ENCODE data around the gene LARP4B.

Gene LARP4B

GRCh38 chr10:839550-840205, 91.8 kb downstream of the LARP4B start:
- in situ Hi-C loops (cut with HindIII; ENCODE audit: low sequenced_read_pairs), result no loop called here

GRCh38 chr10:836782-837181, 94.7 kb downstream of the LARP4B start:
- in situ Hi-C loops (cut with HindIII; ENCODE audit: low sequenced_read_pairs), result no loop called here

- in situ Hi-C loops (cut with HindIII; ENCODE audit: low sequenced_read_pairs), result no loop called here
Observed at GRCh38 chr10:834493-834892, 97.0 kb downstream of the LARP4B start.

- in situ Hi-C loops (cut with HindIII; ENCODE audit: low sequenced_read_pairs), result no loop called here
Observed at GRCh38 chr10:829241-829640, 102.3 kb downstream of the LARP4B start.

GRCh38 chr10:828191-828590, 103.3 kb downstream of the LARP4B start:
- in situ Hi-C loops (cut with HindIII; ENCODE audit: low sequenced_read_pairs), result no loop called here

- in situ Hi-C loops (cut with HindIII; ENCODE audit: low sequenced_read_pairs), result no loop called here
Observed at GRCh38 chr10:824946-825345, 106.6 kb downstream of the LARP4B start.

- in situ Hi-C loops (cut with HindIII; ENCODE audit: low sequenced_read_pairs), result no loop called here
Observed at GRCh38 chr10:824497-824896, 107.0 kb downstream of the LARP4B start.

GRCh38 chr10:822661-823367, 108.7 kb downstream of the LARP4B start:
- in situ Hi-C loops (cut with HindIII; ENCODE audit: low sequenced_read_pairs), result no loop called here

- in situ Hi-C loops (cut with HindIII; ENCODE audit: low sequenced_read_pairs), result no loop called here
Observed at GRCh38 chr10:822197-822596, 109.3 kb downstream of the LARP4B start.

GRCh38 chr10:821322-821721, 110.2 kb downstream of the LARP4B start:
- in situ Hi-C loops (cut with HindIII; ENCODE audit: low sequenced_read_pairs), result no loop called here

- in situ Hi-C loops (cut with HindIII; ENCODE audit: low sequenced_read_pairs), result no loop called here
Observed at GRCh38 chr10:819816-820215, 111.7 kb downstream of the LARP4B start.

GRCh38 chr10:819326-819725, 112.2 kb downstream of the LARP4B start:
- in situ Hi-C loops (cut with HindIII; ENCODE audit: low sequenced_read_pairs), result no loop called here

GRCh38 chr10:818526-819220, 112.8 kb downstream of the LARP4B start:
- in situ Hi-C loops (cut with HindIII; ENCODE audit: low sequenced_read_pairs), result no loop called here

GRCh38 chr10:818010-818409, 113.5 kb downstream of the LARP4B start:
- in situ Hi-C loops (cut with HindIII; ENCODE audit: low sequenced_read_pairs), result no loop called here

GRCh38 chr10:817371-817770, 114.1 kb downstream of the LARP4B start:
- in situ Hi-C loops (cut with HindIII; ENCODE audit: low sequenced_read_pairs), result no loop called here

GRCh38 chr10:816958-817357, 114.5 kb downstream of the LARP4B start:
- in situ Hi-C loops (cut with HindIII; ENCODE audit: low sequenced_read_pairs), result no loop called here

- in situ Hi-C loops (cut with HindIII; ENCODE audit: low sequenced_read_pairs), result no loop called here
Observed at GRCh38 chr10:816091-816477, 115.4 kb downstream of the LARP4B start.

GRCh38 chr10:815338-816090, 116.0 kb downstream of the LARP4B start:
- in situ Hi-C loops (cut with HindIII; ENCODE audit: low sequenced_read_pairs), result no loop called here

GRCh38 chr10:814536-815302, 116.8 kb downstream of the LARP4B start:
- in situ Hi-C loops (cut with HindIII; ENCODE audit: low sequenced_read_pairs), result no loop called here

GRCh38 chr10:813286-813685, 118.2 kb downstream of the LARP4B start:
- in situ Hi-C loops (cut with HindIII; ENCODE audit: low sequenced_read_pairs), result no loop called here

- in situ Hi-C loops (cut with HindIII; ENCODE audit: low sequenced_read_pairs), result no loop called here
Observed at GRCh38 chr10:812787-813186, 118.7 kb downstream of the LARP4B start.

Data from DLD1 (cell line).